Kidney (tissue), 14 donors: ENCODE measurements around the gene PGAM5. TPM values are rescaled to one million over a fixed set of nuclear protein-coding genes. Genes with fewer than 3 reads are reported as not detected.

Source experiments
- DNase-seq, 5 donors: peaks; one replicate each; pipeline ENCODE4 v3.0.0-alpha.2; 2013 to 2020
- FAIRE-seq: peaks from 2 replicates; lab custom pipeline; 2012; peaks lifted over from hg19 to GRCh38; lab: Jason Lieb, UNC
- H3K27ac ChIP-seq, 2 donors: one replicate each; pipeline ENCODE4 v1.7.0; 2013; ENCODE audit warnings: low read depth in 2 of 2, low read length in 2 of 2, inconsistent platforms in 1 of 2
- H3K27me3 ChIP-seq: one replicate; pipeline ENCODE4 v1.7.1; 2013; ENCODE audit warnings: low read length, inconsistent platforms; ENCODE audit not compliant: control insufficient read depth, insufficient read depth
- H3K36me3 ChIP-seq, 3 donors: one replicate each; pipeline versions ENCODE4 v1.7.0 to v1.7.1; 2013; ENCODE audit warnings: low read length in 3 of 3, control low read depth in 1 of 3, inconsistent platforms in 1 of 3; ENCODE audit not compliant: insufficient read depth in 3 of 3, control insufficient read depth in 2 of 3
- H3K4me1 ChIP-seq, 3 donors: one replicate each; pipeline versions ENCODE4 v1.7.0 to v1.7.1; 2013; ENCODE audit warnings: low read length in 3 of 3, inconsistent platforms in 1 of 3, low read depth in 1 of 3; ENCODE audit not compliant: control insufficient read depth in 2 of 3, insufficient read depth in 2 of 3
- H3K4me3 ChIP-seq, 3 donors: one replicate each; pipeline versions ENCODE4 v1.7.0 to v1.8.1; 2013; ENCODE audit warnings: low read length in 3 of 3, control low read depth in 1 of 3, inconsistent platforms in 1 of 3
- H3K9ac ChIP-seq, 3 donors: one replicate each; pipeline versions ENCODE4 v1.7.0 to v1.7.1; 2013; ENCODE audit warnings: low read length in 3 of 3, control low read depth in 1 of 3, inconsistent platforms in 1 of 3
- H3K9me3 ChIP-seq, 3 donors: one replicate each; pipeline versions ENCODE4 v1.7.0 to v1.7.1; 2013; ENCODE audit warnings: low read length in 3 of 3, control low read depth in 1 of 3, inconsistent platforms in 1 of 3; ENCODE audit not compliant: control insufficient read depth in 2 of 3, insufficient read depth in 1 of 3
- intact Hi-C: fragments of 100-400 bp; cut with DNase I; formaldehyde crosslinking; loops from one replicate; pipeline ENCODE4 v1.11.1; 2022
- polyA plus RNA-seq: library from polyadenylated mRNA; stranded (reverse); fragments of 350-450 nt; fragmentation: Illumina TruSeq; extraction: RNeasy Lipid Tissue Mini Kit (QIAGEN cat#74804); gene quantifications from one replicate; pipeline ENCODE4 v1.2.3, GENCODE V29; 2014; ENCODE audit warnings: low read depth, low replicate concordance; ENCODE audit not compliant: insufficient read depth
- total RNA-seq: library from RNA; stranded (reverse); fragmentation: NEBNext Ultra II Directional; extraction: Animal tissue kit (Norgen Biotek cat#: 25700); gene quantifications from one replicate; pipeline ENCODE4 v1.2.1, GENCODE V29; 2021
- TF ChIP-seq, protein P1 (sequence below): IDR thresholded peaks from 3 replicates; pipeline ENCODE4 v1.5.1; 2012; ENCODE audit warnings: mild to moderate bottlenecking, moderate library complexity, borderline replicate concordance; ENCODE audit not compliant: insufficient read depth; ENCODE audit errors: extremely low read depth
- donor health status: control.
- donor health status: control.
- donor health status: control.
- donor health status: control.
- donor health status: control.
- donor health status: DM: yes; HTN: yes; CAD: no.
- donor health status: Normal renal cell carcinoma (clear cell type).

The PGAM5 gene
- total and polyA plus RNA-seq, 2 donors from 2014 or later: 19.4 to 33.5 TPM

DNA sequence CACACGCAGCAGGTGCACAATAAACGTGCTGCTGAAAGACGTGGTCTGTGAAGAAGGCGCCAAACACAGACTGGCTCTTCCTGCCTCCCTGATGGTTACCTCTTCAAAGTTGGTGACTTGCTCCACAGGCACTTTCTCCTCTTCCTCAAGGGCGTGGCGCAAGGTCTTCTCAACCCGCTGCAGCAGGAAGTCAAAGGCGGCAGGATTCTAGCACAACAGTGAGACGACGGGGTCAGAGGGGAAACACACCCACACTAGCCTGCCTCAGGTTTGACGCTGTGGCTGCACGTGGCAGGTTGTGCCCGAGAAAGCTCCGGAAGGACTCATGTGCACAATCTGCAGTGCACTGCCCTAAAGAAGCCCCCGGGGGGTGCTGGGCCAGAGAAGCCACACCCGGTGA is 38.5 kb upstream of the PGAM5 start:
- intact Hi-C loops: no loop called here
- FAIRE-seq (no peak), DNase-seq (no peak)
- Histone ChIP-seq H3K36me3 (peaks cover 4 to 22% (median 14%) of the 10 kb centered on the region in 3 donors), H3K4me3 (no peak overlapping the region), H3K27ac (no peak overlapping the region), H3K9ac (no peak overlapping the region), H3K9me3 (no peaks in the 10 kb centered on the region), H3K27me3 (no peaks in the 10 kb centered on the region), H3K4me1 (no peaks in the 10 kb centered on the region)
- TF ChIP-seq, protein P1, sequence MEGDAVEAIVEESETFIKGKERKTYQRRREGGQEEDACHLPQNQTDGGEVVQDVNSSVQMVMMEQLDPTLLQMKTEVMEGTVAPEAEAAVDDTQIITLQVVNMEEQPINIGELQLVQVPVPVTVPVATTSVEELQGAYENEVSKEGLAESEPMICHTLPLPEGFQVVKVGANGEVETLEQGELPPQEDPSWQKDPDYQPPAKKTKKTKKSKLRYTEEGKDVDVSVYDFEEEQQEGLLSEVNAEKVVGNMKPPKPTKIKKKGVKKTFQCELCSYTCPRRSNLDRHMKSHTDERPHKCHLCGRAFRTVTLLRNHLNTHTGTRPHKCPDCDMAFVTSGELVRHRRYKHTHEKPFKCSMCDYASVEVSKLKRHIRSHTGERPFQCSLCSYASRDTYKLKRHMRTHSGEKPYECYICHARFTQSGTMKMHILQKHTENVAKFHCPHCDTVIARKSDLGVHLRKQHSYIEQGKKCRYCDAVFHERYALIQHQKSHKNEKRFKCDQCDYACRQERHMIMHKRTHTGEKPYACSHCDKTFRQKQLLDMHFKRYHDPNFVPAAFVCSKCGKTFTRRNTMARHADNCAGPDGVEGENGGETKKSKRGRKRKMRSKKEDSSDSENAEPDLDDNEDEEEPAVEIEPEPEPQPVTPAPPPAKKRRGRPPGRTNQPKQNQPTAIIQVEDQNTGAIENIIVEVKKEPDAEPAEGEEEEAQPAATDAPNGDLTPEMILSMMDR: no peak

DNA sequence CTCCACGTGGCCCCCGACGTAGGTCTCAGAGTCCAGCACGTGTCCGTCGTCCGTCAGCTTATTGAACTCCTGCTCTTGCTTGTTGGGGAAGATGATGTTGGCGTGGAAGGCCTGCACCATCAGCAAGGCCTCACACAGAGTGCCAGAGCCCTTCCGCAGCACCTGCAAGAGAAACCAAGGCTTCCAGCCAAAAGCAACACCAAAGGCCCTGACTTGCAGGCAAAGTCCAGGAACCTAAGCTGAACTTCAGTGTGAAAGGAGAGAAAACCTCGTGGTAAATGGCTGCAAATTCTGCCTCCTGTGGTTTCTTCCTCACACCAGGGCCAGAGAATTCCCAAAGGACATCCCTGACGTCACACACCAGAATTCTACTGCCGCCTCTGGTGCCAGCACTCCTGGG is 38.0 kb upstream of the PGAM5 start:
- peaks cover 3 to 20% (median 16%) of the 10 kb centered on the region in 3 donors for H3K36me3 ChIP-seq
- no peak overlapping the region for H3K27ac ChIP-seq
- TF ChIP-seq, protein P1: no peak
- H3K27me3 ChIP-seq: no peaks in the 10 kb centered on the region
- no peak overlapping the region for H3K4me3 ChIP-seq
- DNase-seq: no peak
- intact Hi-C loops: no loop called here
- no peak for FAIRE-seq
- no peaks in the 10 kb centered on the region for H3K9me3 ChIP-seq
- no peaks in the 10 kb centered on the region for H3K4me1 ChIP-seq
- H3K9ac ChIP-seq: no peak overlapping the region

DNA sequence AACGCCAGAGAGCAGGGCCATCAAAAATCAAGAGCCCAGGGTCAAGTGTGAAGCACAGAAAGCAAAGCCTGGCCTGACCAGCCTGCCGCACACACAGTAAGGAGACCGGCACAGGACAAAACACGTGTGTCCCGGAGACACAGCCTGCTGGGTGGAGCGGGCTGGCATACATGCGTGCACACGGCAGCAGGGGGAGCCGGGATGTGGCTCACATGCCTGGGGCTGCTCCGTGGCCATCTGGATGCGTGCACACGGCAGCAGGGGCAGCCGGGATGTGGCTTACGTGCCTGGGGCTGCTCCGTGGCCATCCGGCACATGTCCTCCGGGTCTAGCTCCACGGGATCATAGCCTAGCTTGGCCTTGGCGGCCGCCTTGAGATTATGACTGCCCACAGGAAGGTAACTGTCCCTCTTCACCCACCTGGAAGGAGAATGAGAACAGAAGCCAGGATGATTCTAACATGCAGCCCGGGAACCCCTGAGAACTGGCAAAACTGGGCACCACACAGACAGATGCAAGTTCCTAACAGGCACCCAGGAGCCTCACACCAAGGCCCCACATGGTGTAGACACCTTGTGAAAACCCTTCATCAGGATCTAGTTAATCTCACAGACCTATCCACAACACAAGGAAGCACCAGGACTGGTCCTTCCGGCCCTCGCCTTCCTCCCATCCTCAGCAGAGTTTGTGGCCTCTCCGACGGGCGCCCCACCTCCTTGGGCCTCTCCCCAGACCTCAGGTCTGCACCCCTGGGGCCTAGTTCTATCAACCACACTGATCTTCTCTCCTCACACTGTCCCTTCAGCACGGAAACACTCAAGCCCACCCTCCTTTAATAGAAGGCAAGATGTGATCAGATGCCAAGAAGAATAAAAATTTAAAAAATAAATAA is 37.1 kb upstream of the PGAM5 start:
- intact Hi-C loops: no loop called here
- Histone ChIP-seq H3K9ac (no peak overlapping the region), H3K4me3 (no peak overlapping the region), H3K27ac (no peak overlapping the region), H3K27me3 (no peaks in the 10 kb centered on the region), H3K9me3 (no peaks in the 10 kb centered on the region), H3K4me1 (no peaks in the 10 kb centered on the region), H3K36me3 (peaks cover 3 to 20% (median 16%) of the 10 kb centered on the region in 3 donors)
- TF ChIP-seq, protein P1: no peak
- FAIRE-seq (no peak), DNase-seq (no peak)
